OCI-LY3 (cell line): ENCODE measurements around the gene RHCG.
"Not testable (repeated sequence)": the region's sequence is repeated elsewhere in the genome, so short reads cannot be mapped to it uniquely, and the experiment has no call there.

Source experiments
- EZH2phosphoT487 ChIP-seq: fragments of 200-600 bp; shearing (Covaris generic); IDR thresholded peaks from 2 replicates; pipeline ENCODE4 v1.6.1; 2018; ENCODE audit warnings: antibody characterized with exemption, mixed run types, low read depth
- TF ChIP-seq, protein P1 (sequence below): fragments of 200-600, 300-600 bp; sonication (generic); IDR thresholded peaks from 2 replicates; pipeline ENCODE4 v1.5.1; 2014; ENCODE audit warnings: antibody characterized with exemption, low read length, low read depth

DNA sequence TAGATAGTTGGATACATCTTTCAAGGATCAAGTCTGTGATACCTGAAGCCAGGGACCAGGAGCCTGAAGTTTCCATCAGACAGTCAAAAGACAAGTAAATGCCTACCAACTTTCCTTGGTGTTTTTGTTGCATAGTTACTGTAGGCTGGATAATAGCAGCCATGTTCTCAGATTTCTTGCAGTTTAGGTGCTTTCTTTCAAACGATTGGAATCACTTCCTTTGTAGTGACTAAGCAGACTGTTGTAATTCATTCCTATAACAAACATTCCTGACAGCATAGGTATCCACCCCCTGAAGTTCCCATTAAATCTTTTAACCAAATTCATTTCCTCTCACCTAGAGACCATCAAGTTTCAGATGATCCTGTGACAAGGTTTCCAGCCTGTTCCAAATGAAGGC, 27.6 kb downstream of the RHCG start:
- TF ChIP-seq, protein P1, sequence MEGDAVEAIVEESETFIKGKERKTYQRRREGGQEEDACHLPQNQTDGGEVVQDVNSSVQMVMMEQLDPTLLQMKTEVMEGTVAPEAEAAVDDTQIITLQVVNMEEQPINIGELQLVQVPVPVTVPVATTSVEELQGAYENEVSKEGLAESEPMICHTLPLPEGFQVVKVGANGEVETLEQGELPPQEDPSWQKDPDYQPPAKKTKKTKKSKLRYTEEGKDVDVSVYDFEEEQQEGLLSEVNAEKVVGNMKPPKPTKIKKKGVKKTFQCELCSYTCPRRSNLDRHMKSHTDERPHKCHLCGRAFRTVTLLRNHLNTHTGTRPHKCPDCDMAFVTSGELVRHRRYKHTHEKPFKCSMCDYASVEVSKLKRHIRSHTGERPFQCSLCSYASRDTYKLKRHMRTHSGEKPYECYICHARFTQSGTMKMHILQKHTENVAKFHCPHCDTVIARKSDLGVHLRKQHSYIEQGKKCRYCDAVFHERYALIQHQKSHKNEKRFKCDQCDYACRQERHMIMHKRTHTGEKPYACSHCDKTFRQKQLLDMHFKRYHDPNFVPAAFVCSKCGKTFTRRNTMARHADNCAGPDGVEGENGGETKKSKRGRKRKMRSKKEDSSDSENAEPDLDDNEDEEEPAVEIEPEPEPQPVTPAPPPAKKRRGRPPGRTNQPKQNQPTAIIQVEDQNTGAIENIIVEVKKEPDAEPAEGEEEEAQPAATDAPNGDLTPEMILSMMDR, result not testable (repeated sequence)
- TF ChIP-seq EZH2phosphoT487, result not testable (repeated sequence)
